Osteocyte (in vitro differentiated cells): ENCODE results near the gene CHN1. TPM values are rescaled to one million over a fixed set of nuclear protein-coding genes. Genes with fewer than 3 reads are reported as not detected.
A peak's percentile ranks its signal among the peaks of the same experiment; 100 is the strongest.

Source experiments
- DNase-seq: peaks from one replicate; pipeline ENCODE4 v3.0.0; 2021; ENCODE audit warnings: mixed read lengths; ENCODE audit not compliant: unreplicated experiment; ENCODE audit errors: extremely low spot score
- H3K27ac Mint-ChIP-seq: one replicate; pipeline ENCODE4 v1.8.0; 2021; ENCODE audit warnings: mild to moderate bottlenecking, mixed read lengths; ENCODE audit not compliant: unreplicated experiment
- H3K27me3 Mint-ChIP-seq: one replicate; pipeline ENCODE4 v1.8.0; 2021; ENCODE audit warnings: mixed read lengths; ENCODE audit not compliant: unreplicated experiment
- H3K36me3 Mint-ChIP-seq: one replicate; pipeline ENCODE4 v1.8.0; 2021; ENCODE audit warnings: mixed read lengths; ENCODE audit not compliant: unreplicated experiment
- H3K4me1 Mint-ChIP-seq: one replicate; pipeline ENCODE4 v1.8.0; 2021; ENCODE audit warnings: mixed read lengths; ENCODE audit not compliant: unreplicated experiment
- H3K4me3 Mint-ChIP-seq: one replicate; pipeline ENCODE4 v1.8.0; 2021; ENCODE audit warnings: mild to moderate bottlenecking, moderate library complexity, mixed read lengths; ENCODE audit not compliant: unreplicated experiment
- H3K9me3 Mint-ChIP-seq: one replicate; pipeline ENCODE4 v1.8.0; 2021; ENCODE audit warnings: mixed read lengths; ENCODE audit not compliant: unreplicated experiment
- total RNA-seq: library from RNA; stranded (reverse); gene quantifications from 2 replicates; pipeline ENCODE4 v1.2.1, GENCODE V29; 2021
- TF ChIP-seq, protein P1 (sequence below): fragments of 200-600 bp; sonication (generic); IDR thresholded peaks from 2 replicates; pipeline ENCODE4 v1.5.0; 2021; ENCODE audit warnings: antibody characterized with exemption, mild to moderate bottlenecking, moderate library complexity

The CHN1 gene
- total RNA-seq, 1 donor from 2014 or later, result 22.3 TPM

DNA sequence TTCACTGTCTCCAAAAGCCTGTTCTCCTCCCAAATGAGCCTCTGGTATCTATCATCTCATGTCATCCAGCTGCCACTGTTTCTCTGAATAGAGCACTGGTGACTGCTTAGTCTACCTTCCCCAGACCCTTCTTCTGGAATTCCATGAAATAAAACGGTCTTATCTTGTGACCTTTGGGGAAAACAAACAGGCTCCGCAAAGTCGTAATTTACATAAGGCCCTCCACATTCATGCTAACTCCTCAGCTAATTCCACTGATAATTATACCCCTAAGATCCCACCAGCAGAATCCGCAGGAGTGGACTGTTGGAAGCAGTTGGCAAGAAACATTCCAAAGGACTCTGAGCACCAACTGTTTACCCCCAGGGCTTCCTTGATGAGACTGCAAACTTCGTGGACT, 33.9 kb upstream of the CHN1 start:
- H3K4me1 Mint-ChIP-seq, result peaks cover 4% of the 10 kb centered on the region
- no peak for DNase-seq
- H3K27me3 Mint-ChIP-seq, result no peaks in the 10 kb centered on the region
- no peak overlapping the region for H3K27ac Mint-ChIP-seq
- TF ChIP-seq, protein P1, sequence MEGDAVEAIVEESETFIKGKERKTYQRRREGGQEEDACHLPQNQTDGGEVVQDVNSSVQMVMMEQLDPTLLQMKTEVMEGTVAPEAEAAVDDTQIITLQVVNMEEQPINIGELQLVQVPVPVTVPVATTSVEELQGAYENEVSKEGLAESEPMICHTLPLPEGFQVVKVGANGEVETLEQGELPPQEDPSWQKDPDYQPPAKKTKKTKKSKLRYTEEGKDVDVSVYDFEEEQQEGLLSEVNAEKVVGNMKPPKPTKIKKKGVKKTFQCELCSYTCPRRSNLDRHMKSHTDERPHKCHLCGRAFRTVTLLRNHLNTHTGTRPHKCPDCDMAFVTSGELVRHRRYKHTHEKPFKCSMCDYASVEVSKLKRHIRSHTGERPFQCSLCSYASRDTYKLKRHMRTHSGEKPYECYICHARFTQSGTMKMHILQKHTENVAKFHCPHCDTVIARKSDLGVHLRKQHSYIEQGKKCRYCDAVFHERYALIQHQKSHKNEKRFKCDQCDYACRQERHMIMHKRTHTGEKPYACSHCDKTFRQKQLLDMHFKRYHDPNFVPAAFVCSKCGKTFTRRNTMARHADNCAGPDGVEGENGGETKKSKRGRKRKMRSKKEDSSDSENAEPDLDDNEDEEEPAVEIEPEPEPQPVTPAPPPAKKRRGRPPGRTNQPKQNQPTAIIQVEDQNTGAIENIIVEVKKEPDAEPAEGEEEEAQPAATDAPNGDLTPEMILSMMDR, result no peak
- peaks cover 2% of the 10 kb centered on the region for H3K36me3 Mint-ChIP-seq
- H3K9me3 Mint-ChIP-seq, result no peaks in the 10 kb centered on the region
- no peak overlapping the region for H3K4me3 Mint-ChIP-seq

DNA sequence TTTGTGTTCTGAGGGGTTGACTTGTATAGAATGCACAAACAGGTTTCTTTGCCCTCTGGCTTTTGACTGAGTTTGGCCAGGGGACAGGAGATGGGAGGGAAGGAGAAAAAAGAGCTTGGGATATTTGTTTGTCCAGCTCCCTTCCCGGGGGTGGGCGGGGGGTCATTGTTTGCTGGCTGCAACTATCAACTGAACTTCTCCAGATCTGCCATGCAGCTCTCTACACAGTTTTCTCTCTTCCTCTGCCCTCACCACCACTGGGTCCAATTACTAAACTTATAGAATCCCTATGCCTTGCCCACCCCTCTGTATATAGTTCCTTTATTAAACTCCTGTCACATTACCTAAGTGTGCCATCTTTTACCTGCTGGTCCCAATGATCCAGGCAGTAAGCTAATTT, 32.8 kb upstream of the CHN1 start:
- no peaks in the 10 kb centered on the region for H3K9me3 Mint-ChIP-seq
- TF ChIP-seq, protein P1, result no peak
- H3K4me3 Mint-ChIP-seq, result no peak overlapping the region
- no peaks in the 10 kb centered on the region for H3K27me3 Mint-ChIP-seq
- no peak overlapping the region for H3K27ac Mint-ChIP-seq
- H3K36me3 Mint-ChIP-seq, result no peaks in the 10 kb centered on the region
- H3K4me1 Mint-ChIP-seq, result peaks cover 4% of the 10 kb centered on the region
- DNase-seq, result no peak

DNA sequence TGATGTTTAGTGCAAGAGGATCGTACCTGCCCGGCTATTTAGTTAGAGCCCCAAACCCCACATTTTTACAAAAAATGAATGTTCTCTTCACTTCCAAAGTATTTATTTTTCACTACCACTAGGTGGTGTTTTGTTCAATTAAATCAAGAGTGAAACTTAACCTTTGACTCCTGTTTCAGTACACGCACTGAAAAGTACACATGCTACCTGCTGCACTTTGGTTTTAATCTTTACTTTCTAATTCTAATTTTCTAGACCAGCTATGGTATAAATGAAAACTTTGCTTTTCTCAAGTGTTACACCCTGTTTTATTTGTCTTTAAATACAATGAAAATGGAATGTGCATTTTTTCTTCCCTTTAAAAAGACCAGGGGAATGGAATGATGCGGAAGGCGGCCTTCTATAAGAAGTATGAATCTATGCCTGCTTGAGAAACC, 31.4 kb upstream of the CHN1 start:
- Mint-ChIP-seq H3K4me1 (peaks cover 4% of the 10 kb centered on the region), H3K9me3 (no peaks in the 10 kb centered on the region), H3K4me3 (no peak overlapping the region), H3K36me3 (no peaks in the 10 kb centered on the region), H3K27me3 (no peaks in the 10 kb centered on the region), H3K27ac (no peak overlapping the region)
- no peak for DNase-seq
- TF ChIP-seq, protein P1, result peak; percentile 68

DNA sequence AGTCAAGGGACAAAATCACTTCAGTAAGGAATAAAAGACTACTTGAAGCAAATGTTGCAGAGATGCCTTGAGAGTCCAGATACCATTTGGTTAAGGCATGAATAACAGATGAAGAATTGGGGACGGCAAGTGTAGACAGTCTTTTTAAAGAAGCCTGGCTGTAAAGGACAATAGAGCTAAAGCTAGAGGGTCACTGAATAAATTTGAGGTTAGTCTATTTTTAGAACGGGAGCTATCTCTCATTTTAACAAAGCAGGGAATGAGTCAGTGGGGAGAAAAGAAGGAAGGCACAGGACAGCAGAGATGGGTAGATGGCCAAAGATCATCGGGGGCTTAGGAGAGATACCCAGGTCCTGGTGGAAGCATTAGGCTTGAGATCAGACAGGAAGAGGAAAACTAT, 30.6 kb upstream of the CHN1 start:
- no peaks in the 10 kb centered on the region for H3K27me3 Mint-ChIP-seq
- no peaks in the 10 kb centered on the region for H3K36me3 Mint-ChIP-seq
- H3K4me1 Mint-ChIP-seq, result peaks cover 4% of the 10 kb centered on the region
- TF ChIP-seq, protein P1, result no peak
- no peak overlapping the region for H3K4me3 Mint-ChIP-seq
- H3K9me3 Mint-ChIP-seq, result no peaks in the 10 kb centered on the region
- no peak for DNase-seq
- no peak overlapping the region for H3K27ac Mint-ChIP-seq

DNA sequence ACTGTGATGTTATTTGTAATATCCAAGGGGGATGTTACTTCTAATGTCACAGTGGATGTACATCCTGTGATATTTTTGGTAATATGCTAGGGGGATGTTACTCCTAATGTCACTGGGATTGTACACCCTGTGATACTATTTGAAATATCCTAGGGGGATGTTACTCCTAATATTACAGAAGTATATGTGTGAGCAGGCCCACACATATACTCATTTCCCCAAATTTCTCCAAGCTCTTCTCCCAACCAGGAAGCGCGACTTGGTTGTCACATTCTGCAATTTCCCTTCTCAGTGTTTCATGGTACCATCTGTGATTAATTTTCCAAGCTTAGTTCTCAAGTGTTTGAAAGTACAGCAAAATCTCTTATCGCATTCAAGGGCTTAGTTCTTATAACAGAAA, 29.5 kb upstream of the CHN1 start:
- Mint-ChIP-seq H3K9me3 (no peaks in the 10 kb centered on the region), H3K27me3 (no peaks in the 10 kb centered on the region), H3K36me3 (no peaks in the 10 kb centered on the region), H3K4me3 (no peak overlapping the region), H3K27ac (no peak overlapping the region), H3K4me1 (peaks cover 4% of the 10 kb centered on the region)
- TF ChIP-seq, protein P1, result no peak
- DNase-seq, result no peak
